Testis (tissue), 2 donors: Measurements from ENCODE around the gene RXRA.

Experiments used
- CTCF ChIP-seq, 3 experiments: fragments of 450-650 bp in 2 of 3; fragments of 200-600 bp in 1 of 3; sonication (generic) in 1 of 3; IDR thresholded peaks; one replicate each; pipeline ENCODE4 v1.5.1; 2016 to 2019; ENCODE audit warnings: antibody characterized with exemption in 3 of 3, mild to moderate bottlenecking in 2 of 3, moderate library complexity in 1 of 3
- POLR2A ChIP-seq: fragments of 450-650 bp; IDR thresholded peaks from one replicate; pipeline ENCODE4 v1.6.1; 2017; ENCODE audit warnings: antibody characterized with exemption, mild to moderate bottlenecking, moderate library complexity

- no peak for TF ChIP-seq CTCF (IDR thresholded peaks at IDR 0.05)
- no peak for TF ChIP-seq POLR2A
Observed at GRCh38 chr9:134445000-134445399, 118.7 kb downstream of the RXRA start.
